ENCODE measurements around the gene NPY5R.

- no peak for TF ChIP-seq EZH2 (IDR thresholded peaks at IDR 0.05; ENCODE audit: borderline replicate concordance)
- no peak for TF ChIP-seq EZH2phosphoT487 (IDR thresholded peaks at IDR 0.05; ENCODE audit: low read depth, severe bottlenecking, unreplicated experiment)
Observed at GRCh38 chr4:163350672-163351071, 7.0 kb downstream of the NPY5R start.
